ENCODE measurements around the gene KCNK18.
A peak's percentile ranks its signal among the peaks of the same experiment; 100 is the strongest.

KCNK18 gene

DNA sequence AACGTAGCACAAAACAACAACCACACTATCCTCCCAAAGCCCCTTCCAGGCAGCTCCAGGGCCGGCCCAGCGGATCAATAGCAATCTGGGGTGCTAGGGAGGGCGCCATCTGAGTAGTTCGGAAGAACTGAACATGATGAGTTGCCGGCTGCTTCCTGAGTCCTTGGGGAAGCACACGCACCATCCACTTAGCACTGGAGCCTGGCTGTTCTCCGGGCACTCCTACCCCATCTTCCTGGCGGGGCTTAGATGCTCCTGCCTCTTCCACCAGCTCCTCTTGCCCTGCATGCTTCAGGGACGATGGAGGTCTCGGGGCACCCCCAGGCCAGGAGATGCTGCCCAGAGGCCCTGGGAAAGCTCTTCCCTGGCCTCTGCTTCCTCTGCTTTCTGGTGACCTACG, at the start of gene KCNK18:
TSS of gene KCNK18 (plus strand) at position 301 of the 400 bp plus-strand sequence. CDS start at position 301, 0 bp downstream.
- no peak for DNase-seq

DNA sequence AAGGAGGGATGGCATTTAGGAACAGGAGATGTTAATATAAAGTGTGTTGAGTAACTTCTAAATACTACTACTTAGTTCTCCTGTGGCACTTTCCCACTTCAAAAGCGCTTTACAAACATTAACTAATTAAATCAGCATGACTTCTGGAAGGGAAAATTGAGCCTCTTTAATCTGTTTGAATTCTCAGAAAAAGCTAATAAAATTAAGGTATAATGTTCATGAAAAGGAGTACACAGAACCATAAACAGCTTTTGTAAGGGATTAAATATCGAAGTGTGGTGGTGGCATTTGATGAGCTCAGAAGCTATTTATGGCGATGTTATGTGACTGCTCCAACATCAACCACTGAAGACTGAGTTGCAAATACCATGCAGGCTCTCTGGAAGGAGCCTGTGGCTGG, 49.0 kb upstream of the KCNK18 start:
- DNase-seq, result no peak

DNA sequence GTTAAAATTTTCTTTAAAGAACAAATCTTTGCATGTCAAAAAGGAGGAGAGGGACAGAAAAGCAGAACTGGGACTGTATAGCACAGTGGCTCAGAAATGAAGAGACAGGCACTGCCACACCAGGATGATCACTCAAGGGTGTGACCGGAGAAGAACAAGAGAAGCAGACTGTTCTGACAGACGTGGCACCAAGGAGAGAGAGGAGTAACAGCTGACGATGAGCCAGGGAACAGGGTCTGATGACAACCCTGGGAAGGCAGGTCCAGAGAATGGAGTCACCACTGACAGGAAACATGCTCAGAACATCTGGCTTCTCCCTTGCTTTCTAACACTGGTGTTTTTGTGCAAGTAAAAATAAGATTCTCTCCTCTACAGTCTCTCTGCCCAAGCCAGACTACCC, 44.6 kb upstream of the KCNK18 start:
- DNase-seq, result no peak

DNA sequence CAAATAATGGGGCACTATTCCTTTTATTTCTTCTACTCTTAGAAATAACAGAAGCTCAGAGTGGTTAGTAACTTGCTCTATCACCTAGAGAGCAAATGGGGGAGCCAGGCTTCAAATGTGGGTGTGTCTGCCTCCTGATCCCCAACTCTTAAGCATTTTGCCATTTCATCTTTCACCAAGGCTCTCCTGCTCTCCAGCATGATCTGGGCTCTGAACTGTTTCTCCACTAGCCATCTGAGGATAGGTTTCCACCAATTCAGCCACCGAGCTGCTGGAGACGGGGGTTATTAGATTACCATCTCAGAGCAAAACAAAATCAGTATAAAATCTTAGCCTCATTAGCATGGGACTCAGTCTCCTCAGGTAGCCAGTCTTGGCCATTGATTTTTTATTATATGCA, 39.0 kb upstream of the KCNK18 start:
- DNase-seq, result no peak

DNA sequence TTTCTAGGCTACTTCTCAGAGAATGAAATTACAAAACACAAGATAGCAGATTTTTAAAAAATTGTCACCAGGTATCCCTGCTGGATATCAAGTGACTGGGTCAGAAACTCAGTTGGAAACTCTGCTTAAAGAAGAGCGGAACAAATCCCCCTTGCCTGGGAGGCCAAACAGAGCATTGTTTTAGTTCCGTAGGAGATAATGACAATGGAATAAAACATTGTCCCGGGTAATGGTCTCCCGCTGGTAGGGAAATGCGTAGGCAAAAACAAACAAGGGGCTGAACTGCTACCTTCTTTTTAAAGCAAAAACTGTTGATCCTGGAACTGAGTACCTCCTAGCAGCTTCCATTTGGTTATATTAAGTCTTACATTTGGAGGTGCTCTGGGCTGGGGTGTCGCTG, 37.9 kb upstream of the KCNK18 start:
- DNase-seq, result no peak

DNA sequence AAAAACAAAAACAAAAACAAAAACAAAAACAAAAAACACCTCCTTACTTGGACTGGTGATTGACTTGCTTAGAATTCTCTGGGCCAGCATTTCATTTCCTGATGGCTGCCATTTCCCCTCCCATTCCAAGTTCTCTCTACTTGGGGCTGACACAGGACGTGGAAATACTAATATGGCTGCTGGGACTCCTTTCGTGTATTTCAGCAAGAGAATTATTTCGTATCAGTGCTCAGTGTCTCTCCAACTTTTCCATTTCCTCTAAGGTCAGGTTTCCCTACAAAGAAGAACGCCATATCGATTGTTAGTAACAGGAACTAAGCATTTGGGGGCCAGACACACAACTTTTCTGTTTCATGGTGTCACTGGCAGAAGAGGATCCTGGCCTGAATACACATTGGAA, 36.7 kb upstream of the KCNK18 start:
- DNase-seq, result no peak

DNA sequence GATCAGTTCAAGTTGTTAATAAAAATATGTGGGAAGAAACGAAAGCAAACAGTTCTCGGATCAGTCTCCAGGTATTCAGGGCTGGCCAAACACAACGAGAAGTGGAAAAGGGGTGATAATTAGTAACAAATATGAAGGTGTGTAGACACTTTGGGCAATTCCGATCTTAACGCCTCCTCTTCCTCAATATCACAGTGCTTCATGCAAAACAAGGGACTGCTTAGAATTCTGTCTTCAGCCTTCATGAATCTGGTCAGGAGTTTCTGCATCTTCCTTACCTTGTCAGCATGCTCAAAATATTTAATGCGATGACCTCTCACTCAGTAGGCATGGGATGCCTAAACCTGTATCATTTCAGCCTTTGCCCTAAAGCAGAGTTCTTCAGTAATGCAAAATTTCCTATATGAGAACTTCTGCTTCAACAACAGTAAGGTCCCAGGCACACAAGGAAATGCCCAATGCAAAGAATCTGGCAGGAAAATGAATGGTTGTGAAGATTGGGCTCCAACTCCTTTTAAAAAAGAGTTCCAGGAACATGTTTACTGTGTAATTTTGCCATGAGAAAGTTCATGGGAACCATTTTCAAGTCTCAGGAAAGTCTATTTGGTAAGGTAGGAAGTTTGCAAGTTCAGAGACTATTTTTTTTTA, 35.8 kb upstream of the KCNK18 start:
- DNase-seq, result no peak

DNA sequence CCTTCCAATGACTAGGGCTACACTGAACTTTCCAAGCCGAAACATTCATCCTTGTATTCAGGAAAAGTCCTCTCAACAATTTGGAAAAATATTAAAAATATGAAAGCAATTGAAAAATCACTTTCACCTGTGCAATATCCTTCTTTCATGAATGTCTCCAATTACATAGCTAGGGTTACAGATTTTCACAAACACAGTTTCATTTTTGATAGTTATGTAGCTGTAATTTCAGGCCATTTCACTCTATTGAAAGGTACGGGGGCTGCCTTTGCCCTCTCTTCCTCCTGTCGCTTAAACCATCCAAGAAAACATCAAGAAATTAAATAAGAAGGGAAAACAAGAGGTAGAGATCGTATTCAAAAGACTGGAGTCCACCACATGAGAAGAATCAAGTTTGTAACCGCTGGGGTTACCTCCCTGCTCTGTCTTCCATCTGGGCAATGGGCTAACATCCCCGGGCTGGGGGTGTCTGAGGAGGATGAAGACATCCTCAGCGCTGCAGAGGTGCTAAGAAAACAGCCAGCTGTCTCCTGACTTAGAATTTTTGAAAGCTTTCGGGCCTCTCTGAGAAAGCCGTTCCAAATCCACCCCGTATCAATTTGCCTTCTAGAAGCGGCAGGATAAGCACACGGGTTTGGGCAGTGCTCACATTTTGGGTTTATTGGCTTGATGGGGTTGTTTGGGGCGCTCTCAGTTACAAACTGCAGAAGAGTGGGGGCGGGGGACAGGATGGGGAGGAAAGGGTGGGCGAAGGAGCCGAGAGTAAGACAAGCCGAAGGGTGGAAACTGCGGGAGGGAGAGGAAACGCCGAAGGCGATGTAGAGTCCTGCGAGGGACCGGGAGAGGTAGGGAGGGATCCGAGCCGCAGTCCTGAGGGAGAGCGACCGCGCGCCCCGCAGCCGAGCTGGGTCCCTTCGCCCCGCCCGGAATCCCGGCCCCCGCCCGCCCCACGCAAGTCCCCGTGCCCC, 34.9 kb upstream of the KCNK18 start:
- no peak for DNase-seq

DNA sequence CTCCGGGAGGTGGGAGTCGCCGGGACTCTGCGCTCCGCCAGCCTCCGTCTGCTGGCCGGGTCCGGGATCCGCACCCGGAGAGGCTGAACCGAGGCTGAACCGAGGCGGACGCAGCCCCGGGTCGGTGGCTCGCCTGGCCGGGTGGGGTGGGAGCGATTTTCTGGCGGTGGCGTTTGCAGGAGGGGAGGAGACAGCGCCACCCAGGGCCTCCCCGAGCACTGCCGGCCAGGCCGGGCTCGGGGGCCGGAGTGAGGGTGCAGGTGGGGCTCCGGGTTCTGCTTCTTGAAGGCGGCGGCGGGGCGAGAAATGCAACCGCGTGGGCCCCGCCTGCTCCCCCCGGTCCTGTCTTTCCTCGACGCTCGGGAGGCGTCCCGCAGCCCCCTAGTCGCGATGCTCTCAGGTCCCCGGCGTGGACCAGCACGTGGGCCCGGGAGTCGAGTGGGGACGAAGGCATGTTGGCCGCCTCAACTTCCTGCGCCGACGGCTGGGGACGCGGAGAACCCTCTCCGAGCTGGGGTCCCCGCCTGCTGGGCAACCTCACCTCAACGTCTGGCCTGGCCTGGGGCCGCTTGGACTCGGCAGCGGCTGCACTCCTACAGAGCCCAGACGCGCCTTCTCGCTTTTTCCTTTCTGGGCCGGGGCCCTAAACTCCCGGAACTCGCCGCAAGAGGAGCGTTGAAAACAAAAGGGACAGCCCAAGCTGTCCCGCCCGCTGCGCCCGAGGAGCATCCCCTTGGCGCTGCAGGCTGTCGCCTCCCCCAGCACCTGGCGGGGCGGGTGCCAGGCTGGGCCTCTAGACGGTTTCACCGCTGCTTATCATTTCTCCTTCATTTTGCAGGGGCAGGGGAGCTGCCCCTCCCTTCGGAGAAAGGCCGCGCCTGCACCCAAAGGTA, 34.0 kb upstream of the KCNK18 start:
- DNase-seq, result no peak

DNA sequence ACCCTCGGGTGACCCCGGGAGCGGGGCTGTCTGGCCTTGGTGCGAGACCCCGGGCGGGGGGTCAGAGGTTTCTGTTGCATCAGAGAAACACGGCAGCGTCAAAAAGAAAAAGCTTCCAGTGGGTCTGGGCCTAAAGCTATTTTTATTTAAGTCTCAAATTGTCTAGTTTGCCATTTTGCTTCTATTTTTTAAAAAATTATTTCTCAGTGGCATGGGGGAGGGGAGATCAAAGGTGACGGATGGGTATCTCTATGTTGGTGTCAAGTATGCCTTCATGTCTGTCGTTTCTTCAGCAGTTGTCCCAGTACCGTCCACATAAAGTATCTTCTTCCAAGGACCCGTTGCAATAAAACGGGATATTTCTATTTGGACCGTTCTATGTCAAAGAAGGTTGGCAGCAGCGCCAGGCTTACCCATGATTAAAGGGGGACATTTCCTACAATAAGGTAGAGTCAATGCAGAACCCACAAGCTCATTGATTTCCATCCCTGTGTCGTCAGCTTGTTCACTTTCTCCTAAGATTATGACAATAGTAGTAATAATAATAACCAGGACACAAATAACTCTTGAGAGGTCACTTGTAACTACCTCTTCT, 33.2 kb upstream of the KCNK18 start:
- no peak for DNase-seq

DNA sequence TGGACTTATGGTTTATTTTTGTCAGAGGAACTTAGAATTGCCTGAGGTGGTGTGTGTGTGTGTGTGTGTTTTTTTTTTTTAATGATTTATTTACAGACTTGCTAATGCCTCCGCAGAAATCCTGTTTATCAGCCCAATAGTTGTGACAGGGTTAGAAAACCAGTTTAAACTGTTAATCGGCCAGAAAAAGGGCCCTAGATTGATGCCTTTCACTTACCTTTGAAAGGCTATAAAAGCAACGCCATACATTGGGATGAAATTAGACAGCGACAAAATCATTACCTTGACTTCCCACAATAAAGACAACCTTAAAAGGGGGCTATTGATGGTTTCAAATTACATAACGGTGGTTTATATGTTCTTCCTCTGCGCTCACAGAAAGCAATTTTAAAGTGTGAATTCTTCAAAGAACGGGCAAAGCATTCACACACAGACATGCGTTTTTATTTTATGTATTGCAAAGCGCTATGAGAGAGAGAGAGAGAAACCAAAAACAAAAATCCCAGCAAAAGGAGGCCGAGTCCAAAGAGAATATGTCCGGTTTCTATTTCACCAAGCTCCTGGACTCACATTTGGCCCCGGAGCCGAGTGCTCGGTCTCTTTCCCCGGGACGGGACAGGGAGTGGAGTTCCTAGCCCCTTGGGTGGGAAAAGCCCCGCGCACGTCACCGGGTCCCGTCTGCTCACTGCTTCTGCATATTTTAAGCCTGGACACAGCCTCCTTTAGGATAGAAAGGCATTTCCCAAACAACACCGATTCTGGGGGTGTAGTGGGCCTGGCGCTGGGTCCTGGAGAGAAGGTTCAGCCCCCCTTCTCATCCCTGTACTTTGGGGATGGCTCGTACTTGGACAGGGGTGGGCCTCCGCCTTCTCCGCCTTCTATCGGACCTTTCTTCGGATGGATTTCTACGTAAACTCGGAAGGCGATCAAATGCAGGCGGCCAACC, 32.4 kb upstream of the KCNK18 start:
- no peak for DNase-seq

DNA sequence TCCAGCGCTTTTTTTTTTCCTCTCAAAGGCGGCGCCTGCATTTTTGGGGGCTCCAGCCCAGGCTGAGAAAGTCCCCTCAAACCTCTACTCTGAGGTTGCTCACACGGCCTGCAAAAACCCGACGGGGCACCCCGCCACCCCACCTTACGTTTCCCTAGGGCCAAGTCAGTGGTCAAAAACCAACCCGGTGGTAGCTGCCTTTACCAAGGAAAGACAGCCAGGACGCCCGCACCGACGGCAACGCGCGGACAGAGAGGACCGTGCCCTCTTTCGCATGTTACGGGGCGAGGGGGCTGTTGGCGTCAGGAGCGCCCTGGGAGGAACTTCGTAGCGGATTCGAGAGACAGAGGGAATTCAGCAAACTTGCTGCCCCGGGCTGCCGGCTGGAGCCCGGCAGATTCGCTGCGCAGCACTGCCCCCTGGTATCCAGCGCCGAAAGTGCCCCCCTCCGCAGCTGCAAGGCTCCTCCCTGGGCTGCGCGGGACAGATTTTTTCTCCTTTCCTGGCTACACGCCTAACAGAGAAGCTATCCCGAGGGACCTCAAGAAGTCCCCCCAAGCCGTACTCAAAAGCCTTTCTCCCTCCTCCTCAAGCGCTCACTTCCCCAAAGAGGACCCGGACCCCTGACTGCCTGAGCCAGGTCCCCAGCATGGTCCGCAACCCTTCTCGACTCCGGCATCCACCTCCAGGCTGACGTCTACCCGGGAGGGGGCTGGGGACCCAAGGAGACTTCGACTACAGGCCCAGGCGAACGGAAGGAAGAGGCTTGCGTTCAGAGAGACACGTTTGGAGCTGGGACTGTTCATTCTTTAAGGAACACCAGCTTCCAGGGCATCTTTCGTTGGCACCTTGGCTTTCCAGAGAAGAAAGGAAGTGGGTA, 31.5 kb upstream of the KCNK18 start:
- no peak for DNase-seq

DNA sequence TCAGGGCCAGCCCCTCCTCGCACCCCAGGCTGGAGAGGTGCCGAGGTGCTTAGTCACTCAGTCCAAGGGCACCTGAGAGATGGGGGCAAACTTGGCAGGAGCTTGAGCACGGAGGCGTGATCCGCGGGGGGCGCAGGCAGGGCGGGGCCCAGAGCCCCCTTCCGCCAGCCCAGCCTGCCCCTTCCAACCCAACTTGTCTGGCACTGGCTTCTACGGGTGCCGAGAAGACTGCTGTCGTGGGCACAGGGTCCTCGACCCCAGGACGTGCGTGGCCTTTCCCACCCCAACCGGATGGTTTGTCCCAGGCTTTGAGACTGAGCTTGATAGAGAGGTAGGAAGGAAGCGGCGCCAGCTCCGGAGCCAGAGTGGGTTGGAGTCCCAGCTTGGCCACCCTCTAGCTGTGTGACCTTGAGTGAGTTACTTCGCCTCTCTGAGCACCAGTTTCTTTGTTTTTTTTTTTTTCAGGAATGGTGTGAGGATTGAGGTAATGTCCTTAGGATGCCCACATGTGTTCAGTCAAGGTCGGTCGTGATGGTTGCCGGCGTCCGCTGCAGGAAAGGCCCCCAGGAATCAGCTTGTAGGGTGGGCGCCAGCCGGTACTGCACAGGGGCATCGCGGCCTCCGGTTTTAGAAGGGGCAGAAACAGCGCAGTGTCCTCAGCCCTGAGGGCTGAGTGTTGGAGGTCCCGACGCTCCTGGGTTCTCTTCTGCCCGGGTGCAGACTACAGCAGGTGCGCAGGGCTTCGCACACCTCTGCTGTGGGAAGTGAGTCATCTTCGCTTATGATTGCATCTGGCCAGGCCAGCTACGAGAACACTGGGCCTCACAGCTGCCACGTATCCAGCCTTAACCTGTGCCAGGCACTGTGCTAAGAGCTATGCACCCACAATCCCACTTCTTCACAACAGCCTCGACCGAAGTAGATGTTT, 30.6 kb upstream of the KCNK18 start:
- DNase-seq, result no peak

DNA sequence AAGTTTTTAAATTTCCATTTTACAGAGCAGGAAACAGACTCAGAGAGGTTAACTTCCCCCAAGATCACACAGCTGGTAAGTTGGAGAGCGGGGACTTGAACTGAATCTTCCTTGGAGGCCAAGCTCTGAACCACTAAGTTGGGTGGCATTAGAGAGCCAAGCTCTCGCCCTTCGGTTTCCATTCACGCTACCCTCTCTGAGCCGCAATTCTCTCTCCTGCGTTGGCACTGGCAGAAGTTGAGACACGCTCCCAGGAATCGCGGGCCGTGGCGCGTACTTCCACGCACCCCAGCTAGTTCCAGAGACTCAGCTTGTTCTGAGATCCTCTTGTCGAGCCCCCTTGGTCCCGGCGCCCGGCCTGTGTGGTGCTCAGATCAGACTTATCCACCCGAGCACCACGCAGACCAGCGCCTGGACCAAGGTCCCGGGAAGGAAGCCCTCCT, 29.9 kb upstream of the KCNK18 start:
- DNase-seq, result no peak

DNA sequence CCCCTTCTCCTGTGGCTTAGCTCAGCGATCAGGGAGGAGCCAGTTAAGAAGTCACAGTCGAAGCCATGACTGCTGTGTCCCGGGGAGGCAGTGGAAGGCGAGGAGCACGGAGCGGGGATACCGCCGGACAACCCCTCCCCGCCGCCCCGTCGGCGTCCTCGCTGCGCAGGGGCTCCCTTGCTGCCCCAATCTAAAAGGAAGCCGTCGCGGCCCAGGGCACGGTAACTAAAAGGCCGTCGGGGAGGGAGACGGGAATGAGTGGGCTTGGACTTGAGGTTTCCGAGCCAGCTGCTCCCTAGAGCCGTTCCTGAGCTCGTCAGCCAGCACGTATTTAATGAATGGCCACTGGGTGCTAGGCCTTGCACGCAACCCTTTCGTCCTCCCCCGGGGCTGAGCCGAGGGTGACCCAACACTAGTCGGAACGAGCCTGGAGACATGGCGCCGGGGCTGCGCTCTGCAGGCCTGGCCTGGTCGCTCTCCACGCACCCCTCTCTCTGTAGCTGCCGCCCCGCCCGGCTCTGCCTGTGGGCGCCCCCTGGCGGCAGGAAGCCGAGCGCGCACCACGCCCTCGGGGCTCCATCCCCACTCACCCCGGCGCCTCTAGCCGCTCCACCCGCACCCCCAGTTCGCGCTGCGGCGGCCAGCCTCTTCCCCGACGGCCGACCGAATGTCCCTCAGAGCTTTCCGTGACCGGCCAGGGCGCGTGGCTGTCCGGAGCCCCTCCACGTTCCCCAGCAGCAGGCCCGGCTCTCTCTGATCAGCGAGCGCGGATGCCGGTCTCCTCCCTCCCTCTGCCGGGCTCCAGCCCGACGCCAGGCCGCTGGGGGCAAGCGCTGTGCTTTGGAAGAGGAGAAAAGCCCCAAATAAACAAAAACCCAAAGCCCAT, 29.3 kb upstream of the KCNK18 start:
- DNase-seq, result peak; percentile 51

DNA sequence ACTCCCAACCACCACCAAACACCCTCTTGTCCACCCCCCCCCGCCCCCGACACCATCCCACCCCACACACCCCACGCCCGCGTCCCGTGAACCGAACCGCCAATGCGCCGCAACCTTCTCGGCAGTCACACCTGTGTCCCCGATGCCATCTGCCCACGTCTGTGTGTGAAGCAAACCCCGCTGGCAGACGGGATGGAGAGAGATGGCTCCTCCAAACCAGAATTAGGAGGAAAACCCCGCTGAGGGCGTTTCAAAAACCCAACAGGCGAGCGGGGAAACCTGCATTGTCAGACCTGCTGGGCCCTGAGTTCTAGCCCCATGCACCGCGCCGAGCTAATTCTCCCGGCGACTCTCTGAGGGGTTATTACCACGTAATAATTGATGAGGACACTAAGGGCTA, 28.6 kb upstream of the KCNK18 start:
- no peak for DNase-seq

- DNase-seq, result no peak
These were observed 27.8 kb upstream of the KCNK18 start for GRCh38 chr10:117169480-117169879.

GRCh38 chr10:117170244-117170643, 27.0 kb upstream of the KCNK18 start:
- no peak for DNase-seq

All from kidney glomerular epithelial cell (primary cell).